ENCODE results near the gene SHTN1.

The SHTN1 gene

GRCh38 chr10:116915340-116915739 lies 89.6 kb downstream of the SHTN1 start:
- no peak for DNase-seq

- DNase-seq, result no peak
These were observed 91.3 kb downstream of the SHTN1 start for GRCh38 chr10:116913695-116914094.

GRCh38 chr10:116912162-116912561 lies 92.8 kb downstream of the SHTN1 start:
- DNase-seq, result no peak

- DNase-seq, result no peak
These were observed 94.1 kb downstream of the SHTN1 start for GRCh38 chr10:116910910-116911309.

- DNase-seq, result no peak
These were observed 95.7 kb downstream of the SHTN1 start for GRCh38 chr10:116909307-116909706.

- no peak for DNase-seq
These were observed 97.6 kb downstream of the SHTN1 start for GRCh38 chr10:116907245-116907987.

GRCh38 chr10:116905845-116906210 lies 99.2 kb downstream of the SHTN1 start:
- no peak for DNase-seq

GRCh38 chr10:116899626-116900025 lies 105.4 kb downstream of the SHTN1 start:
- no peak for DNase-seq

GRCh38 chr10:116893686-116894037 lies 111.3 kb downstream of the SHTN1 start:
- DNase-seq, result no peak

GRCh38 chr10:116892907-116893685 lies 111.9 kb downstream of the SHTN1 start:
- peak; percentile 12 to 26 for DNase-seq

- DNase-seq, result peak in 1 of 2 donors; percentile 8
These were observed 113.8 kb downstream of the SHTN1 start for GRCh38 chr10:116891208-116891607.

- DNase-seq, result no peak
These were observed 115.9 kb downstream of the SHTN1 start for GRCh38 chr10:116889066-116889465.

- DNase-seq, result peak in 1 of 2 donors; percentile 22
These were observed 116.5 kb downstream of the SHTN1 start for GRCh38 chr10:116888380-116889055.

- no peak for DNase-seq
These were observed 118.2 kb downstream of the SHTN1 start for GRCh38 chr10:116886772-116887171.

GRCh38 chr10:116882639-116883038 lies 122.3 kb downstream of the SHTN1 start:
- no peak for DNase-seq

GRCh38 chr10:116880716-116881482 lies 124.1 kb downstream of the SHTN1 start:
- no peak for DNase-seq

- no peak for DNase-seq
These were observed 125.2 kb downstream of the SHTN1 start for GRCh38 chr10:116879817-116880216.

GRCh38 chr10:116878123-116878522 lies 126.9 kb downstream of the SHTN1 start:
- no peak for DNase-seq

GRCh38 chr10:116877391-116877790 lies 127.6 kb downstream of the SHTN1 start:
- no peak for DNase-seq

- DNase-seq, result no peak
These were observed 129.1 kb downstream of the SHTN1 start for GRCh38 chr10:116875897-116876296.

- DNase-seq, result no peak
These were observed 131.9 kb downstream of the SHTN1 start for GRCh38 chr10:116873134-116873533.

GRCh38 chr10:116870949-116871348 lies 134.0 kb downstream of the SHTN1 start:
- DNase-seq, result no peak

- DNase-seq, result no peak
These were observed 136.3 kb downstream of the SHTN1 start for GRCh38 chr10:116868722-116869121.

Measured in inflammatory macrophage (primary cell).